Small intestine (tissue), 7 donors: ENCODE data around the gene SYNPO. TPM values are rescaled to one million over a fixed set of nuclear protein-coding genes. Genes with fewer than 3 reads are reported as not detected.

Experiments used
- DNase-seq, 2 donors: peaks; one replicate each; pipeline versions ENCODE4 v3.0.0 to v3.0.0-alpha.2; 2013
- FAIRE-seq: peaks from 2 replicates; lab custom pipeline; 2012; peaks lifted over from hg19 to GRCh38; lab: Jason Lieb, UNC
- H3K27ac ChIP-seq, 3 donors: one replicate each; pipeline ENCODE4 v1.5.1; 2013; ENCODE audit warnings: low read length in 2 of 3, mild to moderate bottlenecking in 2 of 3, control low read depth in 1 of 3, inconsistent platforms in 1 of 3, low read depth in 1 of 3, moderate library complexity in 1 of 3
- H3K27me3 ChIP-seq, 3 donors: one replicate each; pipeline ENCODE4 v1.6.1; 2013; ENCODE audit warnings: low read length in 3 of 3, inconsistent platforms in 1 of 3; ENCODE audit not compliant: control insufficient read depth in 3 of 3, insufficient read depth in 3 of 3
- H3K36me3 ChIP-seq, 3 donors: one replicate each; pipeline ENCODE4 v1.6.1; 2013; ENCODE audit warnings: low read length in 3 of 3, inconsistent platforms in 1 of 3, low read depth in 1 of 3, mild to moderate bottlenecking in 1 of 3, moderate library complexity in 1 of 3; ENCODE audit not compliant: control insufficient read depth in 3 of 3, insufficient read depth in 2 of 3
- H3K4me1 ChIP-seq, 3 donors: one replicate each; pipeline ENCODE4 v1.6.1; 2013; ENCODE audit warnings: low read length in 2 of 3, inconsistent platforms in 1 of 3, low read depth in 1 of 3, mild to moderate bottlenecking in 1 of 3, moderate library complexity in 1 of 3; ENCODE audit not compliant: control insufficient read depth in 3 of 3, insufficient read depth in 2 of 3
- H3K4me3 ChIP-seq, 3 donors: one replicate each; pipeline ENCODE4 v1.5.1; 2013; ENCODE audit warnings: low read length in 3 of 3, control low read depth in 1 of 3, inconsistent platforms in 1 of 3, low read depth in 1 of 3, mild to moderate bottlenecking in 1 of 3, moderate library complexity in 1 of 3
- H3K9me3 ChIP-seq, 2 donors: one replicate each; pipeline ENCODE4 v1.6.1; 2013; ENCODE audit warnings: low read depth in 1 of 2, low read length in 1 of 2; ENCODE audit not compliant: control insufficient read depth in 2 of 2, insufficient read depth in 1 of 2
- WGBS, 3 donors: extraction: QIAGEN DNeasy Blood & Tissue Kit; methylation state at CpG; one replicate each; pipeline ENCODE4 v1.1.7; 2013; 5-methylcytosine and 5-hydroxymethylcytosine counted together
- polyA plus RNA-seq, 4 donors: library from polyadenylated mRNA; stranded (reverse) in 3 of 4; unstranded in 1 of 4; fragments of 200-250 nt in 3 of 4; fragments of 120-200 nt in 1 of 4; gene quantifications; one replicate each; pipeline versions ENCODE4 v1.2.1 to v1.2.3, GENCODE V29; 2013
- donor health status: healthy with polysubstance abuse.
- donor health status: control.
- donor health status: control.
- donor health status: Bipolar disorder and iron deficiency.
- donor health status: healthy.

Gene SYNPO
- polyA plus RNA-seq, 4 donors, result 23.2 to 44.0 (median 30.3) TPM

- Histone ChIP-seq H3K27ac (peak overlapping the region in 1 of 3 donors; percentile 67), H3K4me1 (peaks cover 5 to 58% (median 9%) of the 10 kb centered on the region in 3 donors), H3K36me3 (peaks cover 0 to 82% (median 2%) of the 10 kb centered on the region in 3 donors), H3K27me3 (no peaks in the 10 kb centered on the region), H3K9me3 (no peaks in the 10 kb centered on the region), H3K4me3 (no peak overlapping the region)
- WGBS, 3 donors, result 67 to 88% (median 75%) methylated on average over 10 of the region's 10 CpGs
- DNase-seq (no peak), FAIRE-seq (no peak)
These were observed 42.5 kb upstream of the SYNPO start for GRCh38 chr5:150598006-150598405.

- DNase-seq (no peak), FAIRE-seq (no peak)
- no peaks in the 10 kb centered on the region for H3K9me3 ChIP-seq
- WGBS, 3 donors, result 86 to 94% (median 87%) methylated on average over 12 of the region's 12 CpGs
- peak overlapping the region in 1 of 3 donors; percentile 53 for H3K27ac ChIP-seq
- H3K27me3 ChIP-seq, result no peaks in the 10 kb centered on the region
- peaks cover 5 to 50% (median 5%) of the 10 kb centered on the region in 3 donors for H3K4me1 ChIP-seq
- peaks cover 0 to 83% (median 2%) of the 10 kb centered on the region in 3 donors for H3K36me3 ChIP-seq
- H3K4me3 ChIP-seq, result no peak overlapping the region
These were observed 41.6 kb upstream of the SYNPO start for GRCh38 chr5:150598821-150599273.

- 82 to 88% (median 86%) methylated on average over 5 of the region's 5 CpGs for WGBS, 3 donors
These were observed 41.2 kb upstream of the SYNPO start for GRCh38 chr5:150599281-150599680.

GRCh38 chr5:150599917-150600511 is 40.4 kb upstream of the SYNPO start:
- 27 to 40% (median 33%) methylated on average over 11 of the region's 11 CpGs for WGBS, 3 donors
- peak overlapping the region in 2 of 3 donors; percentile 59 to 64 for H3K27ac ChIP-seq
- H3K36me3 ChIP-seq, result peaks cover 0 to 83% (median 2%) of the 10 kb centered on the region in 3 donors
- DNase-seq (peak in 1 of 2 donors; percentile 78), FAIRE-seq (no peak)
- H3K4me1 ChIP-seq, result peaks cover 4 to 38% (median 5%) of the 10 kb centered on the region in 3 donors
- H3K27me3 ChIP-seq, result no peaks in the 10 kb centered on the region
- H3K9me3 ChIP-seq, result no peaks in the 10 kb centered on the region
- no peak overlapping the region for H3K4me3 ChIP-seq

More at GRCh38 chr5:150599281-150599680, 41.2 kb upstream of the SYNPO start:
- FAIRE-seq (no peak), DNase-seq (no peak)
- peaks cover 0 to 82% (median 2%) of the 10 kb centered on the region in 3 donors for H3K36me3 ChIP-seq
- H3K27me3 ChIP-seq, result no peaks in the 10 kb centered on the region
- H3K4me1 ChIP-seq, result peaks cover 4 to 46% (median 5%) of the 10 kb centered on the region in 3 donors
- peak overlapping the region in 1 of 3 donors; percentile 53 for H3K27ac ChIP-seq
- H3K9me3 ChIP-seq, result no peaks in the 10 kb centered on the region
- H3K4me3 ChIP-seq, result no peak overlapping the region

GRCh38 chr5:150600616-150601490 is 39.6 kb upstream of the SYNPO start:
- H3K4me1 ChIP-seq, result peaks cover 2 to 31% (median 5%) of the 10 kb centered on the region in 3 donors
- H3K36me3 ChIP-seq, result peaks cover 0 to 81% (median 0%) of the 10 kb centered on the region in 3 donors
- no peak overlapping the region for H3K4me3 ChIP-seq
- no peak for FAIRE-seq
- 72 to 86% (median 78%) methylated on average over 24 to 25 of the region's 25 CpGs for WGBS, 3 donors
- H3K27me3 ChIP-seq, result no peaks in the 10 kb centered on the region
- no peak for DNase-seq
- no peaks in the 10 kb centered on the region for H3K9me3 ChIP-seq
- peak overlapping the region in 2 of 3 donors; percentile 59 to 64 for H3K27ac ChIP-seq

GRCh38 chr5:150601491-150602345 is 38.7 kb upstream of the SYNPO start:
- no peak overlapping the region for H3K4me3 ChIP-seq
- FAIRE-seq (no peak), DNase-seq (no peak)
- no peaks in the 10 kb centered on the region for H3K9me3 ChIP-seq
- H3K27me3 ChIP-seq, result no peaks in the 10 kb centered on the region
- H3K36me3 ChIP-seq, result peaks cover 0 to 81% (median 0%) of the 10 kb centered on the region in 3 donors
- H3K27ac ChIP-seq, result peak overlapping the region in 1 of 3 donors; percentile 42
- peaks cover 2 to 23% (median 5%) of the 10 kb centered on the region in 3 donors for H3K4me1 ChIP-seq
- WGBS, 3 donors, result 81 to 84% (median 82%) methylated on average over 16 of the region's 16 CpGs

GRCh38 chr5:150603052-150603451 is 37.4 kb upstream of the SYNPO start:
- H3K27ac ChIP-seq, result peak overlapping the region in 1 of 3 donors; percentile 24
- H3K4me3 ChIP-seq, result no peak overlapping the region
- no peaks in the 10 kb centered on the region for H3K27me3 ChIP-seq
- peaks cover 0 to 77% (median 0%) of the 10 kb centered on the region in 3 donors for H3K36me3 ChIP-seq
- no peaks in the 10 kb centered on the region for H3K9me3 ChIP-seq
- H3K4me1 ChIP-seq, result peaks cover 2 to 19% (median 5%) of the 10 kb centered on the region in 3 donors
- 73 to 91% (median 83%) methylated on average over 4 of the region's 4 CpGs for WGBS, 3 donors
- DNase-seq, result no peak
- FAIRE-seq, result no peak
